Measurements from ENCODE around the gene TRPM2. TPM values are rescaled to one million over a fixed set of nuclear protein-coding genes. Genes with fewer than 3 reads are reported as not detected.
"Not testable (repeated sequence)": the region's sequence is repeated elsewhere in the genome, so short reads cannot be mapped to it uniquely, and the experiment has no call there.

Gene TRPM2
- total RNA-seq, 4 donors from 2014 or later = 1.1 to 27.2 (median 3.3) TPM

DNA sequence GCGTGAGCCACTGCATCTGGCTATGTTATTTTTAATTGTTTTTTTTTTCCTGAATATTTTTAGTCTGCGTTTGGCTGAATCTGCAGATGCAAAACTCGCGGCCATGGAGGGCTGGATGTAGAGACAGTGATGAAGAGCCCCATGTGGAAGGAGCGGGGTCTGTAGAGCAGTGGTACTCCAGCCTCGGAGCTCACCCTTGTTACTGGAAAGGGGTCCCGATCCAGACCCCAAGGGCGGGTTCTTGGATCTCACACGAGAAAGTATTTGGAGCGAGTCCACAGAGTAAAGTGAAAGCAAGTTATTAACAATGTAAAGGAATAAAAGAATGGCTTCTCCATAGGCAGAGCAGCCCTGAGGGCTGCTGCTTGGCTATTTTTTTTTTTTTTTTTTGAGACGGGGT is 2.7 kb downstream of the TRPM2 start:
- H3K4me1 ChIP-seq = peaks cover 0 to 9% (median 2%) of the 10 kb centered on the region in 4 donors
- H3K27me3 ChIP-seq = no peaks in the 10 kb centered on the region
- no peaks in the 10 kb centered on the region for H3K9me3 ChIP-seq
- no peaks in the 10 kb centered on the region for H3K36me3 ChIP-seq
- no peak for TF ChIP-seq POLR2A (IDR thresholded peaks at IDR 0.05)
- TF ChIP-seq, protein P1, sequence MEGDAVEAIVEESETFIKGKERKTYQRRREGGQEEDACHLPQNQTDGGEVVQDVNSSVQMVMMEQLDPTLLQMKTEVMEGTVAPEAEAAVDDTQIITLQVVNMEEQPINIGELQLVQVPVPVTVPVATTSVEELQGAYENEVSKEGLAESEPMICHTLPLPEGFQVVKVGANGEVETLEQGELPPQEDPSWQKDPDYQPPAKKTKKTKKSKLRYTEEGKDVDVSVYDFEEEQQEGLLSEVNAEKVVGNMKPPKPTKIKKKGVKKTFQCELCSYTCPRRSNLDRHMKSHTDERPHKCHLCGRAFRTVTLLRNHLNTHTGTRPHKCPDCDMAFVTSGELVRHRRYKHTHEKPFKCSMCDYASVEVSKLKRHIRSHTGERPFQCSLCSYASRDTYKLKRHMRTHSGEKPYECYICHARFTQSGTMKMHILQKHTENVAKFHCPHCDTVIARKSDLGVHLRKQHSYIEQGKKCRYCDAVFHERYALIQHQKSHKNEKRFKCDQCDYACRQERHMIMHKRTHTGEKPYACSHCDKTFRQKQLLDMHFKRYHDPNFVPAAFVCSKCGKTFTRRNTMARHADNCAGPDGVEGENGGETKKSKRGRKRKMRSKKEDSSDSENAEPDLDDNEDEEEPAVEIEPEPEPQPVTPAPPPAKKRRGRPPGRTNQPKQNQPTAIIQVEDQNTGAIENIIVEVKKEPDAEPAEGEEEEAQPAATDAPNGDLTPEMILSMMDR (IDR thresholded peaks at IDR 0.05) = no peak
- no peak for DNase-seq
- no peak overlapping the region for H3K27ac ChIP-seq
- H3K4me3 ChIP-seq = no peak overlapping the region

DNA sequence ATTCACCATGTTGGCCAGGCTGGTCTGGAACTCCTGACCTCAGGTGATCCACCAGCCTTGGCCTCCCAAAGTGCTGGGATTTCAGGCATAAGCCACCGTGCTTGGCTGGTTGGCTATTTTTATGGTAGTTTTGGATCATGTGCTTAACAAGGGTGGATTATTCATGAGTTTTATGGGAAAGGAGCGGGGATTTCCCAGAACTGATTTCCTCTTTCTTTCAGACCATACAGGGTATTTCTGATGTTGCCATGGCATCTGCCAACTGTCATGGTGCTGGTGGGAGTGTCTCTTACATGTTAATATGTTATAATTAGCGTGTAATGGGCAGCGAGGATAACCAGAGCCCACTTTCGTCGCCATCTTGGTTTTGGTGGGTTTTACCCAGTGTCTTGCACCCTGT is 3.2 kb downstream of the TRPM2 start:
- no peak overlapping the region for H3K4me3 ChIP-seq
- no peak for TF ChIP-seq POLR2A (IDR thresholded peaks at IDR 0.05)
- TF ChIP-seq, protein P1 (IDR thresholded peaks at IDR 0.05) = no peak
- H3K4me1 ChIP-seq = peaks cover 0 to 9% (median 2%) of the 10 kb centered on the region in 4 donors
- no peaks in the 10 kb centered on the region for H3K9me3 ChIP-seq
- DNase-seq = no peak
- no peak overlapping the region for H3K27ac ChIP-seq
- no peaks in the 10 kb centered on the region for H3K36me3 ChIP-seq
- no peaks in the 10 kb centered on the region for H3K27me3 ChIP-seq

- Histone ChIP-seq H3K36me3 (no peaks in the 10 kb centered on the region), H3K9me3 (no peaks in the 10 kb centered on the region), H3K4me3 (no peak overlapping the region), H3K27ac (no peak overlapping the region), H3K4me1 (peaks cover 0 to 9% (median 2%) of the 10 kb centered on the region in 4 donors), H3K27me3 (no peaks in the 10 kb centered on the region)
- DNase-seq = no peak
- TF ChIP-seq, protein P1 (IDR thresholded peaks at IDR 0.05) = no peak
- no peak for TF ChIP-seq POLR2A (IDR thresholded peaks at IDR 0.05)
Observed at GRCh38 chr21:44357064-44357837, 3.8 kb downstream of the TRPM2 start.

DNA sequence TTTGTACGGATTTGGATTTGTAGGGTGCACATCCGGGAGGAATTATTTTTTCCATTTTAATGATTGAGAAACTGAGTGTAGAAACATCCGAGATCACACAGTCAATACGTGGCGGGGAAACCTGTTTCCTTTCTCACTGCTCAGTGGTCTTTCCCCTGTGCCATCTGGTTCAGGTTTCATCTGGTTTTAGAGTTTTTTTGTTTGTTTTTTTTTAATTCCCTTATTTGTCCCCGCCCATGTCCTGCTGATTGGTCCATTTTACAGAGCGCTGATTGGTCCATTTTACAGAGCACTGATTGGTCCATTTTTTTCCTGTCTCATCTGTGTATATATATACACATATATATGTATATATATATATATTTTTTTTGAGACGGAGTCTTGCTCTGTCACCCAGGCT is 6.0 kb downstream of the TRPM2 start:
- peaks cover 0 to 8% (median 0%) of the 10 kb centered on the region in 4 donors for H3K4me1 ChIP-seq
- no peaks in the 10 kb centered on the region for H3K36me3 ChIP-seq
- H3K27ac ChIP-seq = no peak overlapping the region
- no peaks in the 10 kb centered on the region for H3K27me3 ChIP-seq
- DNase-seq = no peak
- TF ChIP-seq POLR2A (IDR thresholded peaks at IDR 0.05) = no peak
- TF ChIP-seq, protein P1 (IDR thresholded peaks at IDR 0.05) = no peak
- no peak overlapping the region for H3K4me3 ChIP-seq
- no peaks in the 10 kb centered on the region for H3K9me3 ChIP-seq

GRCh38 chr21:44360159-44360558 is 6.7 kb downstream of the TRPM2 start:
- Histone ChIP-seq H3K9me3 (no peaks in the 10 kb centered on the region), H3K27ac (no peak overlapping the region), H3K4me1 (peaks cover 0 to under 1% (median 0%) of the 10 kb centered on the region in 4 donors), H3K27me3 (no peaks in the 10 kb centered on the region), H3K36me3 (no peaks in the 10 kb centered on the region), H3K4me3 (no peak overlapping the region)
- TF ChIP-seq, protein P1 (IDR thresholded peaks at IDR 0.05) = no peak
- no peak for TF ChIP-seq POLR2A (IDR thresholded peaks at IDR 0.05)
- peak in 1 of 3 donors; percentile 40 for DNase-seq

DNA sequence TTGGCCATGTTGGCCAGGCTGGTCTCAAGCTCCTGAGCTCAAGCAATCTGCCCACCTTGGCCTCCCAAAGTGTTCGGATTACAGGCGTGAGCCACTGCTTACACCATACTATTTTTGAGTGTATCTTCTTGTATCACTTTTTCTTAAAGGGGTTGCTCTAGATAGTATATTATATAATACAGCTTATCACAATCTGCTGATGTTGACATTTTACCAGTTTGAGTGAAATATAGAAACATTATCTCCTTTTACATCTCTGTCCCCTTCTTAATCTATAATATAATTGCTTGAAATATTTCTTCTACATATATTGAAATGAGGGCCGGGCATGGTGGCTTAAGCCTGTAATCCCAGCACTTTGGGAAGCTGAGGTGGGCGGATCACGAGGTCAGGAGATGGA is 8.5 kb downstream of the TRPM2 start:
- not testable (repeated sequence) for H3K4me1 ChIP-seq, H3K4me3 ChIP-seq, DNase-seq, H3K27me3 ChIP-seq, H3K27ac ChIP-seq, H3K9me3 ChIP-seq, H3K36me3 ChIP-seq

Data from Peyer's patch (tissue), 4 donors.